HAP-1 (cell line): ENCODE measurements around the gene SLC2A8.

ENCODE experiments used
- DNase-seq, 2 experiments: peaks; one replicate each; pipeline ENCODE4 v3.0.0-alpha.2; 2016 to 2020; ENCODE audit warnings: low spot score in 2 of 2
- H3K27me3 ChIP-seq: fragments of 250-450 bp; sonication (Bioruptor Pico); 2 replicates; pipeline ENCODE4 v1.5.1; 2020; ENCODE audit warnings: low read depth, mild to moderate bottlenecking, moderate library complexity
- H3K36me3 ChIP-seq: fragments of 250-450 bp; sonication (Bioruptor Pico); replicated peaks from 2 replicates; pipeline ENCODE4 v1.5.1; 2020; ENCODE audit warnings: mild to moderate bottlenecking
- H3K4me1 ChIP-seq: fragments of 250-450 bp; sonication (Bioruptor Pico); 2 replicates; pipeline ENCODE4 v1.5.1; 2020; ENCODE audit warnings: mild to moderate bottlenecking
- H3K4me3 ChIP-seq: fragments of 250-450 bp; sonication (Bioruptor Pico); 2 replicates; pipeline ENCODE4 v1.5.1; 2020; ENCODE audit warnings: mild to moderate bottlenecking, moderate library complexity
- H3K9me3 ChIP-seq: fragments of 250-450 bp; sonication (Bioruptor Pico); 2 replicates; pipeline ENCODE4 v1.5.1; 2020; ENCODE audit warnings: mild to moderate bottlenecking, moderate library complexity
- in situ Hi-C: fragments of 300-500 bp; cut with MboI; formaldehyde crosslinking; loops from 3 replicates; pipeline ENCODE4 v1.14.3; 2020; ENCODE audit warnings: low sequenced_read_pairs, inconsistent platforms, mixed read lengths

The SLC2A8 gene

DNA sequence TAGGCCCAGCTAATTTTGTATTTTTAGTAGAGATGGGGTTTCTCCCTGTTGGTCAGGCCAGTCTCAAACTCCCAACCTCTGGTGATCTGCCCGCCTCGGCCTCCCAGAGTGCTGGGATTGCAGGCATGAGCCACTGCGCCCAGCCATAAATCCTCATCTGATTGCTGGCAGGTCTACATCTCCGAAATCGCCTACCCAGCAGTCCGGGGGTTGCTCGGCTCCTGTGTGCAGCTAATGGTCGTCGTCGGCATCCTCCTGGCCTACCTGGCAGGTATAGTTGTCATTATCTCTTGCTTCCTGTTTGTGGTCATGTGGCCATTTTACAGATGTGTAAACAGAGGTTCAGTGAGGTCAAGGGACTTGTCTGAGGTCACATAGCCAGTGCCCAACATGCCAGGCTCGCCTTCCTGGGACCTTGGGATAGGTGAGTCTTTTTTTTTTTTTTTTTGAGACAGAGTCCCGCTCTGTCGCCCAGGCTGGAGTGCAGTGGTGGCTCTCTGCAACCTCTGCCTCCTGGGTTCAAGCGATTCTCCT lies 2.8 kb downstream of the SLC2A8 start:
- Histone ChIP-seq H3K4me3 (no peak overlapping the region), H3K9me3 (no peaks in the 10 kb centered on the region), H3K27me3 (no peaks in the 10 kb centered on the region), H3K36me3 (peaks cover 23% of the 10 kb centered on the region; the same call in 1 of the 2 replicates), H3K4me1 (no peaks in the 10 kb centered on the region; the same call in 1 of the 2 replicates)
- no peak for DNase-seq
- in situ Hi-C loops: loop anchor here (10.0 kb wide), 1 partner anchor 185 kb away; no protein-coding TSS in a partner anchor

DNA sequence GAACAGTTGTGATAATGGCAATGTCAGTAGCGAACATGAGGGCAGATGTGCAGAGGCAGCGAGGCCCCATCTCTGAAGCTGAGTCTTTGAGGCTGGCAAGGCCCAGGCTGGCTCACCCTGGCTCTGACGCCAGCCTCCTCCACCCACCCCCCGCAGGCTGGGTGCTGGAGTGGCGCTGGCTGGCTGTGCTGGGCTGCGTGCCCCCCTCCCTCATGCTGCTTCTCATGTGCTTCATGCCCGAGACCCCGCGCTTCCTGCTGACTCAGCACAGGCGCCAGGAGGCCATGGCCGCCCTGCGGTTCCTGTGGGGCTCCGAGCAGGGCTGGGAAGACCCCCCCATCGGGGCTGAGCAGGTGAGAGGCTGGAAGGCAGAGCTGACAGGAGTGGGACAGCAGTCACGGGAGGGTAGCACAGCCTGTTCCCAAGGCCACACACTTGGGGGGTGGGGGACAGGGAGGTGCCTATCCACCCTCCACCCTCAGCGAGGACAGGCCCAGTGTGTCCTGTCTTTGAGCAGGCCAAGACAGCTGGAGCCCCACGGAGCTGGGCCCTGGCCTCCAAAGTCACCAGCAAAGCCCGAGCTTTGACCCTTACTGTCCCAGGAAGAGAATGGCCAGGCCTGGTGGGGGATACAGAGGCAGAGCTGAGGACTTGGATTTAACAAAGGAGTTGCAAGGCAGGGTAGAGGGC lies 5.6 kb downstream of the SLC2A8 start:
- in situ Hi-C loops: no loop called here

DNA sequence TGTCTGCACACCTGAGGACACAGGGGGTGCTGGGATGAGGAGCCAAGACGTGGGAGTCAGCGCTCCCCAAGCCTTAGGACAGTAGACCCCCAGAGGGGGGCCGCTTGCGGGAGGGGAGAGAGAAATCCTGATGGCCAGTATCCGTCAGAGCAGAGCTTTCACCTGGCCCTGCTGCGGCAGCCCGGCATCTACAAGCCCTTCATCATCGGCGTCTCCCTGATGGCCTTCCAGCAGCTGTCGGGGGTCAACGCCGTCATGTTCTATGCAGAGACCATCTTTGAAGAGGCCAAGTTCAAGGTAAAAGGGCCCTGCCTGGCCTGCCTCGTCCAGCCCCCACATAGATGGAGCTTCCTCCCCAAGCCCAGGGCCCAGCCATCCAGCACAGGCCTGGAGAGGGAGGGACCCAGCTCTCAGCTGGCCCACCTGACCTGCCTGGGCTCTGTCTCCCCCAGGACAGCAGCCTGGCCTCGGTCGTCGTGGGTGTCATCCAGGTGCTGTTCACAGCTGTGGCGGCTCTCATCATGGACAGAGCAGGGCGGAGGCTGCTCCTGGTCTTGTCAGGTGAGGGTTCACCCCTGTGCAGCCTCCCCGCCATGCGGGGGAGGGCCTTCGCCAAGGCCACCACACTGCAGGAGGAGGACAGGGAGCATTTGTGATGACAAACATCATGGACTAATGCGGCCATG lies 6.7 kb downstream of the SLC2A8 start:
- no peak for DNase-seq
- Histone ChIP-seq H3K36me3 (peaks cover 26% of the 10 kb centered on the region), H3K27me3 (no peaks in the 10 kb centered on the region), H3K4me1 (no peaks in the 10 kb centered on the region), H3K4me3 (no peak overlapping the region), H3K9me3 (no peaks in the 10 kb centered on the region)
- in situ Hi-C loops: no loop called here

More for the DNA sequence above, 5.6 kb downstream of the SLC2A8 start:
- Histone ChIP-seq H3K4me3 (no peak overlapping the region), H3K36me3 (peaks cover 26% of the 10 kb centered on the region), H3K9me3 (no peaks in the 10 kb centered on the region), H3K27me3 (no peaks in the 10 kb centered on the region), H3K4me1 (no peaks in the 10 kb centered on the region; the same call in 1 of the 2 replicates)
- DNase-seq: no peak

DNA sequence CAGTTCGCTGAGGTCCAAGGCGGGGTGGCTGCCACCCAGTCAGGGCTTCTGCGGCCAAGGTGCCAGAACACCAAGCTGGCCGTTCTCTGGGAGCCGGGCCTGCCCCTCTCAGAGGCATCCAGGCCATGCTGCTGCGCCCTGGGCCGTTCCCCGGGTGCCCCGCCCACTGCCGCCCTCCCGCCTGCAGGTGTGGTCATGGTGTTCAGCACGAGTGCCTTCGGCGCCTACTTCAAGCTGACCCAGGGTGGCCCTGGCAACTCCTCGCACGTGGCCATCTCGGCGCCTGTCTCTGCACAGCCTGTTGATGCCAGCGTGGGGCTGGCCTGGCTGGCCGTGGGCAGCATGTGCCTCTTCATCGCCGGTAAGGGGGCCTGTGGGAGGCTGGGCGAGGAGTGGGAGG lies 7.7 kb downstream of the SLC2A8 start:
- DNase-seq: no peak
- in situ Hi-C loops: no loop called here
- H3K9me3 ChIP-seq: no peaks in the 10 kb centered on the region
- H3K4me3 ChIP-seq: no peak overlapping the region
- peaks cover 1% of the 10 kb centered on the region for H3K4me1 ChIP-seq
- no peaks in the 10 kb centered on the region for H3K27me3 ChIP-seq
- peaks cover 25% of the 10 kb centered on the region for H3K36me3 ChIP-seq

DNA sequence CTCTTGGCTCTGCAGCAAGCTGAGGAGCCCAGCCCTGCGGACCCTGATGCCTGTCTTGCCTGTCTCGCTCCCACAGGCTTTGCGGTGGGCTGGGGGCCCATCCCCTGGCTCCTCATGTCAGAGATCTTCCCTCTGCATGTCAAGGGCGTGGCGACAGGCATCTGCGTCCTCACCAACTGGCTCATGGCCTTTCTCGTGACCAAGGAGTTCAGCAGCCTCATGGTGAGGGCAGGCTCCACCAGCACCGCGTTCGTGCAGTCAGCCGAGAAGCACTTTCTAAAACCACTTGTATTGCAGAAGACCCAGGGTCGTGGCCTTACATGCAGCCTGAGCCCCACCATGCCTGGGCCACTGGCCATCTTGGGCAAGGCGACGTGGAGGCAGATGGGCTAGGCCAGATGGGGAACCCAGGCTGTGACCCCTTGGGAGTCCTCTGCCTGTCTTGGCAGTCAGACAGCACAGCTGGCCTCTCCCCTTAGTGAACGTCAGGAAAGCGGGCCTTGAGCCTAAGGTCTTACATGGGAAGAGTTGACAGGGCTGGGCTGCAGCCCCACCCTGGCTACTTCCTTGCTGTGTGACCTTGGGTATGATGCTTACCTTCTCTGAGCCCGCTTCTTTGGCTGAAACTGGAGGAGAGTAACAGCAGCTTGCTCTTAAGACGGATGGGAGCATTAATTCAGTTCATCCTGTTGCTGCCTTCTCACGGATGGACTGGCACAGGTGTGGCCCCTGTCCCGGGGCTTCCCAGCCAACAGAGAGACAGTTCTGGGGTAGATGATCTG lies 8.6 kb downstream of the SLC2A8 start:
- in situ Hi-C loops: no loop called here

DNA sequence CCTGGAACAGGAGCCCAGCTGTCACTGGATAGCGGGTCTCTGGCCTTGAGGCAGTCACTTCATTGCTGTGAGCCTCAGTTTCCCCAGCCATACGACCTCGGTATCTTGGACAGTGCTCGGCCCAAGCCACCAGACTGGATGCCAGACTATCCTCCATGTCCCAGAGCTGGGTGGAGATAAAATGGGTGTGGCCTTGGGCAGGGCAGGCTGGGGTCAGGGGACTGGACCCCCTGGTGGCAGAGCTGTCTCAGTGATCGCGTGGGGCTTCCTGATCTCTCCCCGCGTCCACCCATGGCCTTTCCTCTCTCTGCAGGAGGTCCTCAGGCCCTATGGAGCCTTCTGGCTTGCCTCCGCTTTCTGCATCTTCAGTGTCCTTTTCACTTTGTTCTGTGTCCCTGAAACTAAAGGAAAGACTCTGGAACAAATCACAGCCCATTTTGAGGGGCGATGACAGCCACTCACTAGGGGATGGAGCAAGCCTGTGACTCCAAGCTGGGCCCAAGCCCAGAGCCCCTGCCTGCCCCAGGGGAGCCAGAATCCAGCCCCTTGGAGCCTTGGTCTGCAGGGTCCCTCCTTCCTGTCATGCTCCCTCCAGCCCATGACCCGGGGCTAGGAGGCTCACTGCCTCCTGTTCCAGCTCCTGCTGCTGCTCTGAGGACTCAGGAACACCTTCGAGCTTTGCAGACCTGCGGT lies 10.0 kb downstream of the SLC2A8 start:
- in situ Hi-C loops: no loop called here
- H3K9me3 ChIP-seq: no peaks in the 10 kb centered on the region
- peaks cover 13% of the 10 kb centered on the region for H3K36me3 ChIP-seq

More for the DNA sequence above, 8.6 kb downstream of the SLC2A8 start:
- no peak for DNase-seq
- no peak overlapping the region for H3K4me3 ChIP-seq
- H3K9me3 ChIP-seq: no peaks in the 10 kb centered on the region
- H3K36me3 ChIP-seq: peaks cover 22% of the 10 kb centered on the region
- H3K4me1 ChIP-seq: peaks cover 8% of the 10 kb centered on the region
- no peaks in the 10 kb centered on the region for H3K27me3 ChIP-seq

DNA sequence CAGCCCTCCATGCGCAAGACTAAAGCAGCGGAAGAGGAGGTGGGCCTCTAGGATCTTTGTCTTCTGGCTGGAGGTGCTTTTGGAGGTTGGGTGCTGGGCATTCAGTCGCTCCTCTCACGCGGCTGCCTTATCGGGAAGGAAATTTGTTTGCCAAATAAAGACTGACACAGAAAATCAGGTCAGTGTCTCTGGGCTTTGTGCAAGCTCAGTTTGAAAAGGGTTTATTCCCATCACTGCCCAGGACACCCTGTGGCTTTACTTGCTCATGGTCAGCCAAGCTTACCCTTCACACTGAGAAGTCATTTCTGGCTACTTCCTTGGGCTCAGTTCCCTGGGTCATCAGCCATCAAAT lies 10.5 kb downstream of the SLC2A8 start:
- in situ Hi-C loops: no loop called here
- no peaks in the 10 kb centered on the region for H3K27me3 ChIP-seq

More for the DNA sequence above, 10.0 kb downstream of the SLC2A8 start:
- Histone ChIP-seq H3K4me3 (no peak overlapping the region), H3K27me3 (no peaks in the 10 kb centered on the region), H3K4me1 (peaks cover 16% of the 10 kb centered on the region)
- DNase-seq: no peak

DNA sequence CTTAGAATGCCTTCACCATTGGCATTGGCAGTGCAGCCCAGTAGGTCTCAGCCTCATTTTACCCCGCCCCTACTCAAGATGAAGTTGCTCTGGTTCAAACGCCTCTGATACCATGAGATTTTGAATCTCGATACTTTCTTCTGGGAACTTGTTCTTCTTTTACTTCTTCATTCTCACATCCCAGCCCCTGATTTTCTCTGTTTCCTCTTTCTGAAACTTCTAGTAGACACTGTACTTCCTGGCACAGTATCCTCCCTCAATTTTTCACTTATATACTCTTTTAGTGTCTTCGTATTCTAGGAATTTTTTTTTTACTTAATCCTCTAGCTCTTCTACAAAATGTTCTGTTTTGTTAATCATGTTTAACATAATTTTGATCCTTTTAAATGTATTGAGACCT lies 14.2 kb downstream of the SLC2A8 start:
- peaks cover 16% of the 10 kb centered on the region for H3K4me1 ChIP-seq
- no peaks in the 10 kb centered on the region for H3K9me3 ChIP-seq
- DNase-seq: no peak
- in situ Hi-C loops: no loop called here
- H3K4me3 ChIP-seq: no peak overlapping the region
- H3K36me3 ChIP-seq: no peaks in the 10 kb centered on the region; the same call in 1 of the 2 replicates
- H3K27me3 ChIP-seq: no peaks in the 10 kb centered on the region

More for the DNA sequence above, 10.5 kb downstream of the SLC2A8 start:
- no peak overlapping the region for H3K4me3 ChIP-seq
- peaks cover 10% of the 10 kb centered on the region for H3K36me3 ChIP-seq
- no peaks in the 10 kb centered on the region for H3K9me3 ChIP-seq
- peaks cover 16% of the 10 kb centered on the region for H3K4me1 ChIP-seq
- DNase-seq: no peak

DNA sequence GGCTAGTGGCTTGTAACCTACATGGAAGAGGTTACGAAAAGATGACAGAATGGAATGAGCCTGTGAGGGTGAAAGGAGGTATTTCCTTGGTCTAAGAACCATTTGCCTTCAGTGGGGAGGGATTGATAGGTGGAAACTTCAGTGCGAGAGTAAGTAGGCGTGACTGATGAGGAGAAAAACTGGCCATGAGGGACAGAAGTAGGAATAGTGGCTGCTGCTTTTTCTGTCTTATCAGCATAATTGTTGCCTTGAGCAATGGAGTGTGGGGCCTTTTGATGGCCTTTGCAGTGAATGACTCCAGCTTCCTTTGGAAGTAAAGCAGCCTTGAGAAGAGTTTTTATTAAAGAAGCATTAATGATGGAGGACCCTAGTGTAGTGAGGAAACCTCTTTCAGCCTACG lies 18.2 kb downstream of the SLC2A8 start:
- in situ Hi-C loops: no loop called here
- H3K36me3 ChIP-seq: no peaks in the 10 kb centered on the region
- DNase-seq: no peak
- H3K27me3 ChIP-seq: no peaks in the 10 kb centered on the region
- no peak overlapping the region for H3K4me3 ChIP-seq
- H3K9me3 ChIP-seq: no peaks in the 10 kb centered on the region
- peaks cover 12% of the 10 kb centered on the region for H3K4me1 ChIP-seq

DNA sequence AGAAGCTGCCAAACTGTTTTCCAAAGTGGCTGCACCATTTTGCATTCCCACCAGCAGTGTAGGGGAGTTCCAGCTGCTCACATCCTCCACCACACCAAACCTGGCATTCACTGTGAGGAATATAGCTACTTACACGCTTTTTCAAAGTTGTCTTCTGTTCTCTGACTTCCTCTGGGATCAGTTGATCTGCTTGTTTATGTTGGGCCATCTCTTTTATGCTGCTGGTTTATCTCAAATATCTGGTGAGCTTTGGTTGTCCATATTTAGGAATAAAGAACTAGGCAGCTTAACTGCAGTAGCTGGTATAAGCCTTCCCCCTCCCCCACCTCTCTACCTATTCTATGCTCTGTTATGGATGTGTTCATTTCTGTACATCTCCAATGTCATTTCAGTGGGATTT lies 18.7 kb downstream of the SLC2A8 start:
- H3K36me3 ChIP-seq: no peaks in the 10 kb centered on the region
- H3K9me3 ChIP-seq: no peaks in the 10 kb centered on the region
- no peaks in the 10 kb centered on the region for H3K27me3 ChIP-seq
- in situ Hi-C loops: no loop called here
- H3K4me1 ChIP-seq: peaks cover 7% of the 10 kb centered on the region
- H3K4me3 ChIP-seq: no peak overlapping the region
- no peak for DNase-seq

DNA sequence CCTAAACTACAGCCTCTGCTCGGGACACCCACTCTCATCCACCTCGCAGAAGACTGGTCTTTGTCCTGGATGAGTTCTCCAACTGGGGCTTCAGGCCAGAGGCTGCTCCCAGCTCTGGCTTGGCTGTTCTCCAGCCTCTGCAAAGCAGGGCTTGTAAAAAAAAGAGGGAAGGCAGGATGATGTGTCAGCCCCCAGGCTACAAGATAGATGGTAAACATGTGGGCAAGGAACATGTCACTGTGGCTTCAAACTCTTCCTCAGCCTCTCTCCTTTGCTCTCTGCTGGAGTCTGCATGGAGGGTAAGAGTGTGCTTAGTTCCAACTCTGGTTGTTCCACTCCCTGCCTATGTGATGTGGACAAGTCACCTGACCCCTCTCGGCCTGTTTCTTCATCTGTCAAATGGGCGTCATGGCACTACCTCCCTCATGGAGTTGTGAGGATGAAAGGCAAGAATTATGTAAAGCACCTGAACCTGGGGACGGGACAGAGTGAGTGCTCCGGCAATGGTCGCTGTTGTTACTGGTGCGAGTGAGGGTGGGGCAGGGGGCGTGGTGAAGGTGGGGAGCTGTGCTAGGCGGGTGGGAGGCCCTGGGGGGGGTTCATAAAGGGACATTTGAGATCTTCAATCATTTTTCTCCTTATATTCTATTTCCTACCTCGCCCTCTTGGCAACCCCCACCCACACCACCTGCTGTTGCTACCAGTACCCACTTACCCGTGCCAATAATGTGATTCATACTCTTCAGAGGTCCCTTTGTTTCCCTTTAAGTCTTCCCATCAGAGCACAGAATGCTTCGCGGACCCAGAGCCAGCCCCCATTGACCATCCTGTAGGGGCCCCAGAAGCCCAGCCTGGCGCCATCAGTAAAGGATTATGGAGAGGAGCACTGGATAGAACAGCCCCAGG lies 20.4 kb downstream of the SLC2A8 start:
- Histone ChIP-seq H3K9me3 (no peaks in the 10 kb centered on the region), H3K36me3 (no peaks in the 10 kb centered on the region), H3K4me1 (no peaks in the 10 kb centered on the region), H3K4me3 (no peak overlapping the region), H3K27me3 (no peaks in the 10 kb centered on the region)
- DNase-seq: no peak
- in situ Hi-C loops: no loop called here

DNA sequence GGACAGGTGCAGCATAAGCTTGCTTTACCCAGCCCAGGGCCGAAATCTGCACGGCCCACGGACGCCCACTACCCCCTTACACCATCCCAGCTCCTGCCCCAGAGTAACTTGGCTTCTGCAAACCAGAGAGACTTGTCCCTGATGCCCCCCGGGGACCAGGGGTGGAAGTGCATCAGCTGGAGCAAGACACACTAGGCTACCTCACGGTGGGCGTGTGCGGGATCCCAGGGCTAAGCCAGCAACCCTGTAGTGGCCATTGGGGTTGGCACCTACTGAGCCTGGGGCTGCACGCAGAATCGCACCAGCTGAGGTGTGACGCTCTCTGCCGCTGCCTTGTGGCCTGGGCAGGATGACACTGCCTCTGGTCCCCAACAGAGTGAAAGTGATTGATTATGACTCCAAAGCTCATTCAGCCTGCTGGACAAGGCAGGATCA lies 21.1 kb downstream of the SLC2A8 start:
- in situ Hi-C loops: no loop called here
- no peaks in the 10 kb centered on the region; the same call in 1 of the 2 replicates for H3K4me1 ChIP-seq
- no peaks in the 10 kb centered on the region for H3K36me3 ChIP-seq
- H3K4me3 ChIP-seq: no peak overlapping the region
- H3K27me3 ChIP-seq: no peaks in the 10 kb centered on the region
- DNase-seq: peak; percentile 21 to 75
- no peaks in the 10 kb centered on the region for H3K9me3 ChIP-seq
